ENCODE measurements around the gene PSTPIP1.

DNA sequence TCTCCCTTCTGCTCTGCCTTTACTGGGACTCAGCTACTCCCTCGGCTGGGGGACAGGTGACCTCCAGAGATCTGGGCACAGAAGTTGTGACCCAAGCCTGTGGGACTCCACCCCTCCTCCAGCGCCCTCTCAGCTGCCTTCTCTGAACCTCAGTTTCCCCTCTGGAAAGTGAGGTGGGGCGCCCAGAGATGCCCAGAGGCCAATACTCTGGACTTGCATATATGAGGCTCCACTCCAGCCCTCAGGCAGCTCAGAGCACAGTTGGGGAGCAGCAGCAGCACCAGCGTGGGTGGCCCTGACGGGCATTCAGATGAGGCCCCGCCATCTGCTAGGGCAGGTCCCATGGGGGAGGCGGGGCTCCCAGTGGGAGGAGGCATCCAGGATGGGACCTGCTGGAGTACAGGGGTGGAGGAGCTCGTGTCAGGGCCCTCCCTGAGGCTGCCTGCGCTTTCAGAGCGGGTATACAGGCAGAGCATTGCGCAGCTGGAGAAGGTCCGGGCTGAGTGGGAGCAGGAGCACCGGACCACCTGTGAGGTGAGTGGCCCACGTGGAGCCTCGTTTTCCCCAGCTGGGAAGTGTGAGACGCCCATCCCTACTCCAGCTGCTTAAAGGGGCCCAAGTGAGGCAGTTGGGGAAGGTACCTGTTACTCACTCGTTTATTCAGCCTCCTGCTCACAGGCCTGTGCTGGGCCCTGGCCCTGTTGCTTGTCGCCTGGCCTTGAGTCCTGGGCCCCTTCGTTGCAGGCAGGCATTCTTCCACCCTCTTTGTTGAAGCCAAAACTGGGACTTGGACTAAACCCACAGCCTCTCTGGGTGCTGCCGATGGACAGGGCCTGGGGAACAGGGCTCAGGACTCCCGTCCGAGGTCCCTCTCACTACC is 35.4 kb downstream of the PSTPIP1 start:
- TF ChIP-seq, protein P1, sequence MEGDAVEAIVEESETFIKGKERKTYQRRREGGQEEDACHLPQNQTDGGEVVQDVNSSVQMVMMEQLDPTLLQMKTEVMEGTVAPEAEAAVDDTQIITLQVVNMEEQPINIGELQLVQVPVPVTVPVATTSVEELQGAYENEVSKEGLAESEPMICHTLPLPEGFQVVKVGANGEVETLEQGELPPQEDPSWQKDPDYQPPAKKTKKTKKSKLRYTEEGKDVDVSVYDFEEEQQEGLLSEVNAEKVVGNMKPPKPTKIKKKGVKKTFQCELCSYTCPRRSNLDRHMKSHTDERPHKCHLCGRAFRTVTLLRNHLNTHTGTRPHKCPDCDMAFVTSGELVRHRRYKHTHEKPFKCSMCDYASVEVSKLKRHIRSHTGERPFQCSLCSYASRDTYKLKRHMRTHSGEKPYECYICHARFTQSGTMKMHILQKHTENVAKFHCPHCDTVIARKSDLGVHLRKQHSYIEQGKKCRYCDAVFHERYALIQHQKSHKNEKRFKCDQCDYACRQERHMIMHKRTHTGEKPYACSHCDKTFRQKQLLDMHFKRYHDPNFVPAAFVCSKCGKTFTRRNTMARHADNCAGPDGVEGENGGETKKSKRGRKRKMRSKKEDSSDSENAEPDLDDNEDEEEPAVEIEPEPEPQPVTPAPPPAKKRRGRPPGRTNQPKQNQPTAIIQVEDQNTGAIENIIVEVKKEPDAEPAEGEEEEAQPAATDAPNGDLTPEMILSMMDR (conservative IDR thresholded peaks at IDR 0.05; ENCODE audit: low read depth, low read length) = no peak
- no peak for TF ChIP-seq EZH2 (IDR thresholded peaks at IDR 0.05; ENCODE audit: low read length, unreplicated experiment)
